Epithelial cell of esophagus (primary cell): Measurements from ENCODE around the gene SPON2.

Source experiments
- DNase-seq: peaks from one replicate; pipeline ENCODE4 v3.0.0; 2010; ENCODE audit warnings: low read depth
- H3K4me3 ChIP-seq: 2 replicates; pipeline ENCODE4 v1.5.1; 2011; ENCODE audit warnings: mild to moderate bottlenecking, low read length, control low read depth
- TF ChIP-seq, protein P1 (sequence below): IDR thresholded peaks from 2 replicates; pipeline ENCODE4 v1.5.1; 2011; ENCODE audit warnings: low read depth, mild to moderate bottlenecking, low read length, control low read depth, inconsistent platforms; ENCODE audit not compliant: insufficient read depth; ENCODE audit errors: missing control alignments

Gene SPON2

DNA sequence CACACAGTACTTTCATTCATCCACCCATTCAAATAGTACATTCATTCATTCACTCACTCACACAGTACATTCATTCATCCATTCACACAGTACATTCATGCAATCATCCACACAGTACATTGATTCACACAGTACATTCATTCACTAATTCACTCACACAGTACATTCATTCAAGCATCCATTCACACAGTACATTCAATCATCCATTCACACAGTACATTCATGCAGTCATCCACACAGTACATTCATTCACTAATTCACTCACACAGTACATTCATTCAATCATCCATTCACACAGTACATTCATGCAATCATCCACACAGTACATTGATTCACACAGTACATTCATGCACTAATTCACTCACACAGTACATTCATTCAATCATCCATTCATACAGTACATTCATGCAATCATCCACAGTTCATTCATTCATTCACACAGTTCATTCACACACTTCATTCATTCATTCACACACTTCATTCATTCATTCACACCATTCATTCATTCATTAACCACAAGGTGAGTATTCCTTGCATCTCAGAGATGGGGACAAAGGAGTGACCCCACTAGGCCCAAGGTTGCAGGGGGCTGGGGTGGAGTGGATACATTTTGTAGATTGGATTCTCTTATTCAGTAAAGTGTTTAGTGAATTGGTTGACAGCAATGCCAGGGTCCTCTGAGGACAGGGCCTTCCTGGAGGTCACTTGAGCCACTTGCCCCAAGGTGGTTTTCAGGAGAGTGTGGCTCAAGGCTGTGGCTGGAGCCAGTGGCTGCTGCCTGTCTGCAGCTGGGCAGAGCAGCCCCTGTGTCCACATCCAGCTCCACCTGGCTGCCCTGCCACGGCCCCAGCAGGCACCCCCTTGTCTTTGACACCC, 4.3 kb upstream of the SPON2 start:
- TF ChIP-seq, protein P1, sequence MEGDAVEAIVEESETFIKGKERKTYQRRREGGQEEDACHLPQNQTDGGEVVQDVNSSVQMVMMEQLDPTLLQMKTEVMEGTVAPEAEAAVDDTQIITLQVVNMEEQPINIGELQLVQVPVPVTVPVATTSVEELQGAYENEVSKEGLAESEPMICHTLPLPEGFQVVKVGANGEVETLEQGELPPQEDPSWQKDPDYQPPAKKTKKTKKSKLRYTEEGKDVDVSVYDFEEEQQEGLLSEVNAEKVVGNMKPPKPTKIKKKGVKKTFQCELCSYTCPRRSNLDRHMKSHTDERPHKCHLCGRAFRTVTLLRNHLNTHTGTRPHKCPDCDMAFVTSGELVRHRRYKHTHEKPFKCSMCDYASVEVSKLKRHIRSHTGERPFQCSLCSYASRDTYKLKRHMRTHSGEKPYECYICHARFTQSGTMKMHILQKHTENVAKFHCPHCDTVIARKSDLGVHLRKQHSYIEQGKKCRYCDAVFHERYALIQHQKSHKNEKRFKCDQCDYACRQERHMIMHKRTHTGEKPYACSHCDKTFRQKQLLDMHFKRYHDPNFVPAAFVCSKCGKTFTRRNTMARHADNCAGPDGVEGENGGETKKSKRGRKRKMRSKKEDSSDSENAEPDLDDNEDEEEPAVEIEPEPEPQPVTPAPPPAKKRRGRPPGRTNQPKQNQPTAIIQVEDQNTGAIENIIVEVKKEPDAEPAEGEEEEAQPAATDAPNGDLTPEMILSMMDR, result no peak

DNA sequence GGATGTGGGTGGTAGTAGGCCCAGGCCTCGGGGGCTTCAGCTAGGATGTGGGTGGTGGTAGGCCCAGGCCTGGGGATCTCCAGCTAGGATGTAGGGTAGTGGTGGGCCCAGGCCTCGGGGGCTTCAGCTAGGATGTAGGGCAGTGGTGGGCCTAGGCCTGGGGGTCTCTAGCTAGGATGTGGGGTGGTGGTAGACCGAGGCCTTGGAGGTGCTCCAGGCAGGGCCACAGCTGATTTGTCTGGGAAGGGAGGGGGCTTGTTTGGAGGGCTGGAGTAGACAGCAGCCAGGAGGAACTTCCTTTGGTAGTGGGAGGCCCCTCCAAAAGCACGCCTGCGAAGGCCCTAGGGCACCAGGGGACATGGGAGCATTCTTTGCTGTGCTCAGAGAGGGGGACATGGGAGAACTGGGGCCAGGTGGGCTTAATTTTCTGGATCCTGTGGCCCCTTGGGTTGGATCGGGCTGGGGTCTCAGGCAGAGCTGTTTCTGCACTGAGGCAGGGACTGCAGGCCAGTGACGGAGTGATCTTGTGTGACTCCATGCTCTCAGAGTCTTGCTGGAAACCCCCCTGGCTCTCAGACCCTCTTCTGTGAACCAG, 3.3 kb upstream of the SPON2 start:
- no peak overlapping the region for H3K4me3 ChIP-seq
- TF ChIP-seq, protein P1, result no peak
- no peak for DNase-seq

More for the DNA sequence above, 4.3 kb upstream of the SPON2 start:
- DNase-seq, result no peak
- H3K4me3 ChIP-seq, result no peak overlapping the region

DNA sequence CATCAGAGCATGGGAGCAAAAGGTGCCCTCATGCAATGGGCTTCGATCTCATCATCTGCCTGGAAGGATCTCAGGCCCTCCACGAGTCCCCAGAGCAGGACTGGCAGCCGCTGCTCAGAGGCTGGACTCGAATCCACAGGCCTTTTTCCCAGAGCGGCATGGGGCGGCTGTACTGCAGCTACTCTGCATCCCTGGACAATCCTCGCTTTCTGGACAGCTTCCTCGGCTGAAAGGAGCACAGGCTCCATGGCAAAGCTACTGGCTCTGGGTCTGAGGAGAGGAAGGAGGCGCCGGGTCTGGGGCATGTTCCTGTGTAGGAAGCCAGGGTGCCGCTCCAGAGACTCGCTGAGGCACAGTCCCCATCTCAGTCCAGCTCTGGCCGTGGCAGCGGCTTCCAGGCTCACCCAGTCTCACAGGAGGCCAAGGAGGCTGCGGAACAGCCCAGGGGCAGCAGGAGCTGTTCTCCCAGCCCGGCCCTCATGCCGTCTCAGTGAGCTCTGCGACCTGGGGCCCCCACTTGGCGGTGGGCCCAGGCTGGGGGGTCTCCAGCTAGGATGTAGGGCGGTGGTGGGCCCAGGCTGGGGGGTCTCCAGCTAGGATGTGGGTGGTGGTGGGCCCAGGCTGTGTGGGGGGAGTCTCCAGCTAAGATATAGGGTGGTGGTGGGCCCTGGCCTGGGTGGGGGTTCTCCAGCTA, 2.7 kb upstream of the SPON2 start:
- TF ChIP-seq, protein P1, result no peak
- no peak overlapping the region for H3K4me3 ChIP-seq
- DNase-seq, result no peak

DNA sequence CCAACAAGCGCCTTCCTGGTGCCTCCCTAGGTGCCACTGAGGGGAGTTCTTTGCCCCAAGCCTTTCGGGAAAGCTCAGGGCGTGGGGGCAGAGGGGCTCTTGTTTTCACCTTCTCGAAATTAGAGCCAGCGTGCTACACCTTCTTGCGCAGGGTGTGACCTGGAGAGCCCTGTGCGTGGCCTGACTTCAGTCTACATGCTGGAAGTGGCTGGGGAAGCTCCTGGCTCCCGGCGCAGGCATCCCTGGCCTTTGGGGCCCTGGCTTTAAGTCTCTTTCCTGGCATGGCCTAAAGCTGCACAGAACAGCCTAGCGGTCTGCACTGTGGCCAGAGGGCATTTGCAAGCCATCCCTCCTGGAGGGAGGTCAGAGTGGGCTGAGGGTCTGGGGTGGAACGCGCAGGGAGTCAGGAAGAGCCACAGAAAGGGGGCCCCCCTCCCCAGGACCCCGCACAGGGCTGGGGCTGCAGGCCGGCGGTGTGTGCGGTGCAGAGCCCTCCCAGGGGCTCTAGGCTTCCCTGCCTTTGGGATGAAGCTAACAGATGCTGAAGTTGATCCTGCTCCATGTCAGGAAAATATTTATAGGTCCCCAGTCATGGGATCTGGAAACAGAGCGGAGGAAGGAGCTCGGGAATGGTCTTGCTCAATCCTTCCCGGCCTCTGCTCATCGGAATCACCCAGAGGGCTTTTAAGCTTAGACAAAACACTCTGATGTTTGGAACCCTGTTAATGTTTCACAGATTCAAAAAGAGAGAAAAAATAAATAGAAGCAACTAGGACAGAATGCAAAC, 781 bp upstream of the SPON2 start:
- TF ChIP-seq, protein P1, result no peak
- no peak overlapping the region for H3K4me3 ChIP-seq
- DNase-seq, result peak; percentile 14

DNA sequence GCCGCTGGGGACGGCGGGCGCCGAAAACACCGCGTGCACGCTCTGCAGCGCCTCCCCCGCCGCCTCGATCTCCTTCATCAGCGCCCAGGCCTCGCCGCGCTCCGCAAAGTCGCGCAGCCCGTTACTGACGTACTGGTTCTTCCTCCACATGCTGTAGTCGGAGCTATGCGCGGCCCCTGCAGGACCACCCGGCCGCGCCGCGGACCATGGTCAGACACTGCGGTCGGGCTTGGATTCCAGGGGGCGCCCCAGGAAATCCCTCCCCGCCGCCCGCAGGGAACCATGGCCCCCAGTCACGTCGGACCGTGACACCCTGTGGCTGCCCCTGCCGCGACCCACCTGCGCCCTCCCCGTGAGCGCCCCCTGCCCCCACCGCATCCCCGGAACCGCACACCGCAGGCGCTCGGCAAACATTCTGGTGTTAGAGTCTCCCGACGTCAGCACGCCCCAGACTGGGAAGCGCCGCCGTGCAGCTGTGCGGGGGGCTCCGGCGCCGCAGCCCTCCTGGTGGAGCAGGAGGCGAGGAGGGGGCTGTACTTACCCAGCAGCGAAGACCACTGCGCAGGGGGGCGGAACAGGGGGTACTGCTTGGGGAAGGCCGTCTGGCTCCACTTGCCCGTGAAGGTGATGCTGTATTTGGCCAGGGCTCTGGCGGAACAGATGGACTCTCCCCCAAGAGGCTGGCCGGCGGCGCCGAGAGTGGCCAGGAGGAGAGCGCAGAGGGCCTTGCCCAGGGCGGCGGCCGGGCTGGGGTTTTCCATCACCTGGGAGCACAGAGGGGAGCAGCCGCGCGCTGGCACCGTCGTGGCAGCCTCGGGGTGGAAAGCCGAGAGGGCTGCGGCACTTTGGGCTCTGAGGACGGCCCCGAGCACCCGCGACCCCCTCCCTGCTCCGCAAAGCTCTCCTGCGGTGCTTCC, 814 bp downstream of the SPON2 start:
- no peak overlapping the region for H3K4me3 ChIP-seq
- TF ChIP-seq, protein P1, result no peak
- peak; percentile 9 for DNase-seq

DNA sequence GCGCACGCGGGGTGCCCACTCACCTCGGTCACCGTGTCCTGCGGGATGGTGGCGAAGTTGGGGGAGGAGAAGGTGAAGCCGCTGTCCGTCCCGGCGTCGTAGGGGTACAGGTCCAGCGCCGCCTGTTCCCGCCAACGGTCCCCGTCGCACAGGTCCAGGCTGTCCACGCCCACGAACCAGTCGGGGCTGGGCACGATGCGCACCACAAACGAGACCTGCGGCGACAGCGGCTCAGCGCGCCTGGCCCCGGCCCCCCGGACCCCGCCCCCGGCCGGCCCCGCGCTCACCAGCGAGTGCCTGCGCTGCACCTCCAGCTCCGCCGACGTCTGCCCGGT, 1.4 kb downstream of the SPON2 start:
- TF ChIP-seq, protein P1, result no peak
- DNase-seq, result no peak
- no peak overlapping the region for H3K4me3 ChIP-seq
